Thyroid gland (tissue), 4 donors: ENCODE data around the gene ATP6V0C. TPM values are rescaled to one million over a fixed set of nuclear protein-coding genes. Genes with fewer than 3 reads are reported as not detected.

ENCODE experiments used
- DNase-seq, 2 donors: peaks; one replicate each; pipeline ENCODE4 v3.0.0-alpha.2; 2019
- H3K27ac ChIP-seq, 3 donors: fragments of 200-600 bp; sonication (generic); 1 replicate in 2 of 3; 2 replicates in 1 of 3; pipeline ENCODE4 v1.5.1; 2016 to 2019; ENCODE audit warnings: mild to moderate bottlenecking in 1 of 3, moderate library complexity in 1 of 3
- H3K27me3 ChIP-seq: fragments of 200-600 bp; sonication (generic); one replicate; pipeline ENCODE4 v1.5.1; 2019
- H3K36me3 ChIP-seq, 2 donors: fragments of 200-600 bp; sonication (generic); one replicate each; pipeline ENCODE4 v1.5.1; 2016 to 2019
- H3K4me1 ChIP-seq, 2 donors: fragments of 200-600 bp; sonication (generic); one replicate each; pipeline ENCODE4 v1.5.1; 2017 to 2019
- H3K4me3 ChIP-seq, 3 donors: fragments of 200-600 bp; sonication (generic); replicated peaks in 1 of 3; 1 replicate in 2 of 3; 2 replicates in 1 of 3; pipeline ENCODE4 v1.5.1; 2016; ENCODE audit warnings: mild to moderate bottlenecking in 1 of 3
- H3K9me3 ChIP-seq: fragments of 200-600 bp; sonication (generic); one replicate; pipeline ENCODE4 v1.5.1; 2017
- POLR2A ChIP-seq, 2 donors: fragments of 450-650 bp; IDR thresholded peaks; one replicate each; pipeline ENCODE4 v1.6.1; 2017; ENCODE audit warnings: antibody characterized with exemption in 2 of 2, mild to moderate bottlenecking in 2 of 2, moderate library complexity in 1 of 2
- WGBS, 2 donors: methylation state at CpG; one replicate each; pipeline ENCODE4 v1.1.5; 2017; 5-methylcytosine and 5-hydroxymethylcytosine counted together
- intact Hi-C: fragments of 100-400 bp; cut with DNase I; formaldehyde crosslinking; loops from one replicate; pipeline ENCODE4 v1.15.1; 2023
- total RNA-seq, 4 donors: library from RNA; depleted of rRNA; stranded (reverse); fragments of >200 nt; gene quantifications; one replicate each; pipeline ENCODE4 v1.2.3, GENCODE V29; 2016
- TF ChIP-seq, protein P1 (sequence below), 6 experiments: fragments of 200-600 bp in 3 of 6; fragments of 450-650 bp in 3 of 6; sonication (generic) in 3 of 6; IDR thresholded peaks; one replicate each; pipeline ENCODE4 v1.5.1; 2016 to 2019; ENCODE audit warnings: antibody characterized with exemption in 6 of 6, mild to moderate bottlenecking in 2 of 6, inconsistent platforms in 1 of 6, moderate library complexity in 1 of 6

The ATP6V0C gene
- total RNA-seq, 4 donors from 2014 or later = 33.1 to 62.1 (median 36.3) TPM

DNA sequence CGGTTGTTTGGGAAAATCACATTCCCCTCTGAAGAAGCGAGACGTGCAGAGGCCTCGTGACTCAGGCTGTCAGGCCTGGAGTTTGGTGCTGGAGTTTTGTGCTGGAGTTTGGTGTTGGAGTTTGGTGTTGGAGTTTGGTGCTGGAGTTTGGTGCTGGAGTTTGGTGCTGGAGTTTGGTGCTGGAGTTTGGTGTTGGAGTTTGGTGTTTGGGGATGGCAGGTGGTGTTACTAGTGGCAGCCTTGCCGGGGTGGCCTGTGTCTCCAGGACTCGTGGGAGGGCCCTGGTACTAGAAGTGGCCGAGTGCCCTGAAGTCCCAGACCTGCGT, 26.3 kb upstream of the ATP6V0C start:
- no peaks in the 10 kb centered on the region for H3K36me3 ChIP-seq
- no peak for DNase-seq
- no peak overlapping the region for H3K4me3 ChIP-seq
- intact Hi-C loops = no loop called here
- H3K4me1 ChIP-seq = peaks cover 43 to 71% of the 10 kb centered on the region in 2 donors
- peak overlapping the region; percentile 29 to 71 (median 50) for H3K27ac ChIP-seq
- TF ChIP-seq, protein P1, sequence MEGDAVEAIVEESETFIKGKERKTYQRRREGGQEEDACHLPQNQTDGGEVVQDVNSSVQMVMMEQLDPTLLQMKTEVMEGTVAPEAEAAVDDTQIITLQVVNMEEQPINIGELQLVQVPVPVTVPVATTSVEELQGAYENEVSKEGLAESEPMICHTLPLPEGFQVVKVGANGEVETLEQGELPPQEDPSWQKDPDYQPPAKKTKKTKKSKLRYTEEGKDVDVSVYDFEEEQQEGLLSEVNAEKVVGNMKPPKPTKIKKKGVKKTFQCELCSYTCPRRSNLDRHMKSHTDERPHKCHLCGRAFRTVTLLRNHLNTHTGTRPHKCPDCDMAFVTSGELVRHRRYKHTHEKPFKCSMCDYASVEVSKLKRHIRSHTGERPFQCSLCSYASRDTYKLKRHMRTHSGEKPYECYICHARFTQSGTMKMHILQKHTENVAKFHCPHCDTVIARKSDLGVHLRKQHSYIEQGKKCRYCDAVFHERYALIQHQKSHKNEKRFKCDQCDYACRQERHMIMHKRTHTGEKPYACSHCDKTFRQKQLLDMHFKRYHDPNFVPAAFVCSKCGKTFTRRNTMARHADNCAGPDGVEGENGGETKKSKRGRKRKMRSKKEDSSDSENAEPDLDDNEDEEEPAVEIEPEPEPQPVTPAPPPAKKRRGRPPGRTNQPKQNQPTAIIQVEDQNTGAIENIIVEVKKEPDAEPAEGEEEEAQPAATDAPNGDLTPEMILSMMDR (IDR thresholded peaks at IDR 0.05) = no peak
- no peak for TF ChIP-seq POLR2A (IDR thresholded peaks at IDR 0.05)
- H3K9me3 ChIP-seq = no peaks in the 10 kb centered on the region
- no peaks in the 10 kb centered on the region for H3K27me3 ChIP-seq
- WGBS, 2 donors = 62 to 75% methylated on average over 5 to 8 of the region's 8 CpGs

DNA sequence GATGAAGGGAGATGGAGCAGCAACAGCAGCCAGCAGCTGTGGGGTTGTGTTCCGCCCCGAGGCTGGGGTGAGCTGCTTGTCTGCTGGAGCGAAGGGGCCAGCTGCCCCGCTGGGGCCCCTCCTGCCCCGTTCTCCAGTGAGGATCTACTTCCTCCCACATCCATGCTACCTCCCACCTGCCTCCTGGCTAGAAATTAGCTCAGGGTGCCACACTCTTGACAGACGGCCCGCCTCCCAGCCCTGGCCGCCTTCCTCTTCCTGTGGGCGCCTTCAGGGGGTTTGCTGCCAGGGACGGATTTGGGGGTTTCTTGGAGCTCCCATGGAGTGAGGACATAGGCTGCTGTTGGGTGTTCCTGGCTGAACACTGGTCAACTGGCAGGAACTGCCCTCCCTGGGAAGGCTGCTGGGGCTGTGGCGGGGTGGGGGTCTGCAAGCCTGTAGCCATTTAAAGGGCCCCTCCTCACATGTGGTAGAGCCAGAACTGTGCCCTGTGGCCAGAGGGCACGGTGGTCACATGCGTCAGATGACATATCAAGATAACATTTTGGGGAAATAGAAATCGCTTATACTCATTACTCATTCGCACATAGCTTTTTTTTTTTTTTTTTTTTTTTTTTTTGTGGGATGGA, 25.7 kb upstream of the ATP6V0C start:
- TF ChIP-seq POLR2A (IDR thresholded peaks at IDR 0.05) = no peak
- TF ChIP-seq, protein P1 (IDR thresholded peaks at IDR 0.05) = no peak
- no peak for DNase-seq
- Histone ChIP-seq H3K9me3 (no peaks in the 10 kb centered on the region), H3K27me3 (no peaks in the 10 kb centered on the region), H3K27ac (peak overlapping the region in 1 of 3 donors; percentile 71), H3K4me3 (no peak overlapping the region), H3K4me1 (peaks cover 38 to 70% of the 10 kb centered on the region in 2 donors), H3K36me3 (no peaks in the 10 kb centered on the region)
- 89% methylated on average over 9 to 12 of the region's 15 CpGs for WGBS, 2 donors
- intact Hi-C loops = no loop called here

DNA sequence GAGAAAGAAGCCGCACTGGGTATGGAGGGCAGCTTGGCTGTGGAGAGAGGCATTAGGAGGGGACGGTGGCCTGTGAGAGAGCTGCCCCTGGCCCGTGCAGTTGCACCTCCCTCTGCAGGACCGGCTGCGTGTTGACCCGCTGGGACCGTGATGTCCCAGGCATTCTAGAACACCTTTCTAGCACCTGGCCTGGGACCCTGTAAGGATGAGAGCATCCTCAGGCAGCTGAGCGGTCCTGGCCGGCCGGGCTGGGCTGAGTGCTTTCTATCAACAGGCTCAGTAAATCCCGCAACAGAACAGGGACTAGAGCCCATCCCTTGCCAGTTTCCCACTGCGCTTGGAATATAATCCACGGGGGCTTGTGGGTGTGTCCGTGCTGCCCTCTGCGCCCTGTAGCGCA, 24.2 kb upstream of the ATP6V0C start:
- Histone ChIP-seq H3K4me1 (peaks cover 37 to 70% of the 10 kb centered on the region in 2 donors), H3K27me3 (no peaks in the 10 kb centered on the region), H3K4me3 (no peak overlapping the region), H3K27ac (peak overlapping the region in 1 of 3 donors; percentile 61), H3K9me3 (no peaks in the 10 kb centered on the region), H3K36me3 (no peaks in the 10 kb centered on the region)
- no peak for DNase-seq
- TF ChIP-seq POLR2A (IDR thresholded peaks at IDR 0.05) = no peak
- TF ChIP-seq, protein P1 (IDR thresholded peaks at IDR 0.05) = no peak
- intact Hi-C loops = no loop called here
- WGBS, 2 donors = 93 to 94% methylated on average over 13 to 16 of the region's 16 CpGs

DNA sequence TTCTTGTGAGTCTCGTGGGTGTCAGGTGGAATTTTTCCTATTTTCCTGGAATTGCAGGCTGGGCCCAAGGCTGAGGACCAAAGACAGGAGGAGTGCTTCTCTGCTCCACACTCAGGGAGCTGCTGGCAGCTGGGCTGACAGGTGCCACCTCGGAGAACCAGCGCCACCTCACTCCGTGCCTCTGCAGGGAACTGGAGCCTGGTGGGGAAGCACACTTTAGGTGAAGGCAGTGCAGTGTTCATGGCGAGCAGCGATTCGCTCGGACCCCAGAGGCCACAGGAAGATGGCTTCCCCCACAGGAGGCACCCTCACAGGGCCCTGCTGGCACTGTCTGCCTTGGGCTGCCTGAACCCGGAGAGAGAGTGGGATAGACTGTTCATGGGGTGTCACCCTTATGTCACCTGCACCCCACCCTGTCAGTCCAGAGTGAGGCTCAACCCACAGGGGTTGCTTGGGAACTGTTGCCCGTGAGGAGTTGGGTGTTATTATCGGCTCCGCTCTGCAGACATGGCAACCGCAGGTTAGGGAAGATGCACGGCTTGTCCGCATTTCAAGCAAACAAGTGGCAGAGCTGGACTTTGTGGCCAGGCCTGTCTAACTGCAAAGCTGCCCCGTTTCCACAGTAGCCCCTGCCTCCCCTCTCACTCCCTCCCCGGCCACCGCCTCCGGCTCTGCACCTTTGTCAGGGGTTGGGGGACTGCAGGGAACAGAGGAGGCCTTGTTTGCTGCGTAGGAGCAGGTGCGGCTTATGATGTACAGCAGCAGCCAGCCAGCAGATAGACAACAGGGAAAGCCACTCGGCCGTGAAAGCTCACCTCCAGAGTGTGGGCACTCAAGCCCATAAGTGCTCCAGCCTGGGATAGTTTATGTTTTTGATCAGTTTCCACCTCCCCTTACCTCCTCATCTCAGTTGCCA, 23.3 kb upstream of the ATP6V0C start:
- H3K4me1 ChIP-seq = peaks cover 35 to 67% of the 10 kb centered on the region in 2 donors
- no peaks in the 10 kb centered on the region for H3K9me3 ChIP-seq
- TF ChIP-seq, protein P1 (IDR thresholded peaks at IDR 0.05) = no peak
- TF ChIP-seq POLR2A (IDR thresholded peaks at IDR 0.05) = no peak
- WGBS, 2 donors = 50 to 64% methylated on average over 8 to 20 of the region's 23 CpGs
- H3K27ac ChIP-seq = peak overlapping the region; percentile 47 to 74 (median 61)
- H3K4me3 ChIP-seq = no peak overlapping the region
- no peaks in the 10 kb centered on the region for H3K27me3 ChIP-seq
- DNase-seq = peak; percentile 74 to 77
- H3K36me3 ChIP-seq = no peaks in the 10 kb centered on the region
- intact Hi-C loops = no loop called here

DNA sequence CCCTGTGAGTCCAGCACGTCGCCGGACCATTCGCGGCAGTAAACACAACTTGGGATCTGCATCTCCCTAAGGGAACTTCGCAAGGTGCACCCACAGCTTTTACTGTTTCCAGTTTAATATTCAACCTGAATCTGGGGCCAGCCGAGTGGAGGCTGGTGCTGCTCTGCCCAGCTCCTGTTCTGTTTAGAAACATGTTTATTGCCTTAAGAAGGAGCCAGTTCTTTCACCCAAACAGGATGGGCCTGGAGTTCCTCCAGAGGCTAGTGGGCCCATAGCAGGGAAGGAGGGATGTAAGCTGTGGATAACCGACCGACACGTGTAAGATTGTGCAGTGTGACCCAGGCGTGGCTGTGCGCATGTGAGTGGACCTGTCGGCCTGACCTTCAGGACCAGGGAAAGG, 21.5 kb upstream of the ATP6V0C start:
- DNase-seq = no peak
- no peak for TF ChIP-seq POLR2A (IDR thresholded peaks at IDR 0.05)
- TF ChIP-seq, protein P1 (IDR thresholded peaks at IDR 0.05) = no peak

More for the DNA sequence above, 21.5 kb upstream of the ATP6V0C start:
- H3K27ac ChIP-seq = peak overlapping the region in 1 of 3 donors; percentile 58
- peaks cover 0 to 10% of the 10 kb centered on the region in 2 donors for H3K36me3 ChIP-seq
- intact Hi-C loops = no loop called here
- H3K9me3 ChIP-seq = no peaks in the 10 kb centered on the region
- peaks cover 31 to 62% of the 10 kb centered on the region in 2 donors for H3K4me1 ChIP-seq
- H3K27me3 ChIP-seq = no peaks in the 10 kb centered on the region
- 91 to 95% methylated on average over 13 of the region's 13 CpGs for WGBS, 2 donors
- no peak overlapping the region for H3K4me3 ChIP-seq
